HG03558 (cell line): ENCODE measurements around the gene TMEM114.
"Not testable (repeated sequence)": the region's sequence is repeated elsewhere in the genome, so short reads cannot be mapped to it uniquely, and the experiment has no call there.

Source experiments
- ATAC-seq: cut with Tn5 transposase; IDR thresholded peaks from one replicate; pipeline ENCODE4 v1.9.1; 2021; ENCODE audit warnings: moderate number of reproducible peaks; ENCODE audit not compliant: unreplicated experiment; ENCODE audit errors: extremely low read depth

Gene TMEM114

DNA sequence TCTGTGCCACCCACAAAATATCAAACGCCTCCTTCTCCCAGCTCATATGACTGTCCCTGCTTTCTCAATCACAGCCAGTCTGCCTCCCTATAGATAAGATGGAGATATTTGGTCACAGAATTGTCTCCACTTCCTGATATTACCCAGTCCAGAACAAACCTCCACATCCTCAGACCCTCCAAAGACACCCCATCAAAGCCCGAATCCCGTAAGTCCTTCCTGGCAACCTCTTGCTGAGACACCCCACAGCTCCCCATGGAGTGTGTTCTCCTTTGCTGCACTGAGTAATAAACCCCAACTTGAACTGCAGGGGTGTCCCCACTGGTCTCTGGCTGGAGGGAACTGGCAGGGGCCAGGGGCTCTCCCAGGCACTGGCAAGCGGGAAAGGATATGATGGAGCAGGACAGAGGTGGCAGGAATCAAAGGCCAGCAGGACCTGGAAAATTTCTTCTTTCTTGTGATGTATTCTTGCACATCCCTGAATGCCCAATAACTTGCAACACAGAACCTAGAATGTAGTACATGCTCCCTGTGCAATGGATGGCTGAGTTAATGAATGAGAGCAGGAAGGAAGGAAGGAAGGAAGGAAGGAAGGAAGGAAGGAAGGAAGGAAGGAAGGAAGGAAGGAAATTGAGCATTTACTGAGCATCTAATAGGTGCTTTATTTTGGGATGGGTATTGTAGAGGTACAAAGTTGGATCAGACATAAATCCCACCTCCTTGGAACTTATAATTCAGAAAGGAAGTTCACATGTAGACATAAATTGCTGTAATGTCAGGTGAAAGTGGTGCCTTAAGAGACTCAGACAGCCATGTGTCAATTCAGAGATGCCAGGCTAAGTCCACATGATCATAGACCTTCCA lies 13.9 kb downstream of the TMEM114 start:
- no peak for ATAC-seq

- no peak for ATAC-seq
These were observed 14.9 kb downstream of the TMEM114 start for GRCh38 chr16:8575399-8575798.

- ATAC-seq: no peak
These were observed 17.2 kb downstream of the TMEM114 start for GRCh38 chr16:8572919-8573724.

DNA sequence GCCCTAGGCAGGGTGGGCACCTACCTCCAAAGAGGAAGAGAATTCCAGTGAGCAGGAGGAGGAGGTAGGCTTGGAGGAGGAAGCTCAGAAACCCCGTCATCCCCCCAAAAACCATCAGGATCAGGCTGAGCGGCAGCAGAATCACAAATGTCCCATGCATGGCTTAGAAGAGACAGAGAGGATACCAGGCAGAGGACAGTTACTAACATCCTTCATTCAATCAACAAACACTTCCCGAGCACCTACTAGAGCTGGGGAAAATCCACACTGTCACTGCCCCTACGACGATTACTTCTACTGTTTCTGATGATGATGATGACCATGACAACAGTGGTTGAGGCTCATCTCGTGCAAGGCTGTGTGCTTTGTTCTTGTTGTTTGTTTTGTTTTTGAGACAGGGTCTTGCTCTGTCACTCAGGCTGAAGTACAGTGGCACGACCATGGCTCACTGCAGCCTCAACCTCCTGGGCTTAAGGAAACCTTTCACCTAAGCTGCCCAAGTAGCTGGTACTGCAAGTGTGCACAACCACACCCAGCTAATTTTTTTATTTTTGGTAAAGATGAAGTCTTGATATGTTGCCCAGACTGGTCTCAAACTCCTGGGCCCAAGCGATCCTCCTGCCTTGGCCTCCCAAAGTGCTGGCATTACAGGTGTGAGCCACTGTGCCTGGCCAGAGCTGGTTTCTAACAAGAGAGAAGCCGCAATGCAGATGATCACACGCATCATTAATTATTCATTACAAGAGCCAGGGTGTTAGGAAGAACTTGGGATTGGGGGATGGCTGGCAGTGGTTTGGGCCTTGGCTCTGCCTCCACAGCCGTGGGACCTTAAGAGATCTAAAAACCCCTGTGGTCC lies 18.0 kb downstream of the TMEM114 start:
- no peak for ATAC-seq

GRCh38 chr16:8571061-8571596 lies 19.2 kb downstream of the TMEM114 start:
- ATAC-seq: no peak

DNA sequence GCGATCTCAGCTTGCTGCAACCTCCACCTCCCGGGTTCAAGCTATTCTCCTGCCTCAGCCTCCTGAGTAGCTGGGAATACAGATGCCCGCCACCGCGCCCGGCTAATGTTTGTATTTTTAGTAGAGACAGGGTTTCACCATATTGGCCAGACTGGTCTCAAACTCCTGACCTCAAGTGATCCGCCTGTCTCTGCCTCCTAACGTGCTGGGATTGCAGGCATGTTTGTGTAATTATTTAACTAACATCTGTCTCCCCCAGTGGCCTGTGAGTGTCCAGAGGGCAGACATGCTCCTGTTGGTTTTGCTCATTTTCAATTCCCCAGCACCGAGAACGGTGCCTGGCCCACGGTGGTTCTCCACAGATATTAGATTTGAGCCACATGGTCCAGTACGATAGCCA lies 19.9 kb downstream of the TMEM114 start:
- ATAC-seq: not testable (repeated sequence)

DNA sequence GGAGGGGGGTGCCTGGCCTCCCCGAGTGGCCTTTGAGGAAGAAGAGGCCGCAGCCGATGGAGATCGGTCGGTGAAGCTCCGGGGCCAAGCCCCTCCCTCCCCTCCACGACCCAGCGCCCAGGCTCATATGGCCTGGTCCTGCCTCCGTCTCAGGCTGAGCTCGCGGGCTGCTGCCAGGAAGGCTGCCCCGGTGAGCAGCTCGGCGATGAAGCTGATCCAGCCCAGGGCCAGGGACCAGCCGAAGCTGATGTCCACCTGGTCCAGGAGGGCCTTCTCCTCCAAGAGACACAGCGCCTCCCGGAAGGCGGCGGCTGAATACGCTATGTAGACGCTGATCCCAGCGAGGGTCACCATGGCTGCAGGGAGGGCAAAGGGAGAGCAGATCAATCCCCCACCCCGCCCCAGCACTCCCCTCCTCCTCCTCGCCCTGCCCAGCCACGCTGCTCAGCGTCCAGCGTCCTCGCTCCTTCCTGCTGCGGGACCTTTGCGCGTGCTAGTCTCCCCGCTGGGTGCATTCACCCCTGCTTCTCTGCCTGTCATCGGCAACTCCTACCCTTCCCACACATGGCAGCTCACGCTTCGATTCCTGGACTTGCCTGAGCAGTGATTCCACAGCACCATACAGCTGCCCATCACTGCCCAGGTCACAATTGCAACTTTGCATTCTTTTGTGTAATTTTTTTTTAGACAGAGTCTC lies 20.5 kb downstream of the TMEM114 start:
- no peak for ATAC-seq

GRCh38 chr16:8568231-8568617 lies 22.1 kb downstream of the TMEM114 start:
- no peak for ATAC-seq

- peak; percentile 86 for ATAC-seq
These were observed 22.7 kb downstream of the TMEM114 start for GRCh38 chr16:8567355-8568230.

DNA sequence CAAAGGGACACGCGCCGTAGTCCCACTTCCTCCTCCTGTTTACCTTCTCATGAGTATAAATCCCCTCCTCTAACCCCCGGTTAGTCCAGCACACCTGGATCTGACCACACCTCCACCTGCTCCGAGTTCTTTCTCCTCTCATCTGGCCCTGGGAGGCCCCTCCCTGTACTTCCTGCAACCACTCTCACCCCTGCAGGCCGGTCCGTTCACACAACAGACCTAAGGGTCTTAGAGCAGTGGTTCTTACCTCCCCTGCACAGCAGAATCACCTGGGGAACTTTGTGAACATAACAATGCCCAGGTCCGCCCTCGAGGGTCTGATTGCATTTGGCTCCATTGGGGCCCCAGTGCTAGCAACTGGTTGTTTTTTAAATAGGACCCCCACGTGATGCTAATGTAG lies 24.8 kb downstream of the TMEM114 start:
- no peak for ATAC-seq

- ATAC-seq: no peak
These were observed 25.4 kb downstream of the TMEM114 start for GRCh38 chr16:8564934-8565345.

DNA sequence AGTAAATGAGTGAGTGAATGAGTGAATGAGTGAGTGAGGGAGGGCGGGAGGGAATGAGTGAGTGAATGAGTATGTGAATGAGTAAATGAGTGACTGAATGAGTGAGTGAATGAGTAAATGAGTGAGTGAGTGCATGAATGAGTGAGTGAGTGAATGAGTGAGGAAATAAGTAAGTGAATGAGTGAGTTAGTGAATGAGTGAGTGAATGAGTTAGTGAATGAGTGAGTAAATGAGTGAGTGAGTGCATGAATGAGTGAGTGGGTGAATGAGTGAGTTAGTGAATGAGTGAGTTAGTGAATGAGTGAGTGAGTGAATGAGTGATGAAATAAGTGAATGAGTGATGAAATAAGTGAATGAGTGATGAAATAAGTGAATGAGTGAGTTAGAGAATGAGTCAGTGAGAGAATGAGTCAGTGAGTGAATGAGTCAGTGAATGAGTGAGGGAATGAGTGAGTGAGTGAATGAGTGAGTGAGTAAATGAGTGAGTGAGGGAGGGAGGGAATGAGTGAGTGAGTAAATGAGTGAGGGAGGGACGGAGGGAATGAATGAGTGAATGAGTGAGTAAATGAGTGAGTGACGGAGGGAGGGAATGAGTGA lies 26.3 kb downstream of the TMEM114 start:
- not testable (repeated sequence) for ATAC-seq

DNA sequence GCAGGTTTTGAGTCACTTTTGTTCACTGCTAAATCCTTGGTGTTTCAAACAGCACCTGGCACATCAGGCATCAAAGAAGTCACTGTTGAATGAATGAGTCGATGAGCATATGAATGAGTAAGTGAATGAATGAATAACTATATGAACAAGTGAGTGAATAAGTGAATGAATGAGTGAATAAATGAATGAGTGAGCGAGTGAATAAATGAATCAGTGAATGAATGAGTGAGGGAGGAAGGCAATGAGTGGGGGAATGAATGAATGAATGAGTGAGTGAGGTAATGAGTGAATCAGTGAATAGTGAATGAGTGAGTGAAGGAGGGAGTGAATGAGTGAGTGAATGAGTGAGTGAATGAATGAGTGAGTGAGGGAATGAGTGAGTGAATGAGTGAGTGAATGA lies 28.8 kb downstream of the TMEM114 start:
- no peak for ATAC-seq

DNA sequence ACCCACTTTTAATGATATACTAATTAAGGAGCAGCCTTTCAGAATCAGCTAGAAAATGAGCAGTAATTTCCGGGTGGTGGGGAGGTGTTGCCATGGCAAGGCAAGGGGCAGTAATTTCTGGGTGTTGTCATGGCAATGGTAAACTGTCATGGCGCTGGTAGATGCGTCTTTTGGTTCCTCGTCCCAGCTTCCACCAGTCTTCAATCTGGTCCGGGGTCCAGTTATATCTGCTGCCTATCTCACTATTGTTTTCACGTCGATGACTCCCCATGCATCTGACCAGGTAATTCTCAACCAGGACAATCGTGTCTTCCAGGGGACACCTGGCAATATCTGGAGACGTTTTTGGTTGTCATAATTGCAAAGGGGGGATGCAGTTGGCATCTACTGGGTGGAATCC lies 34.9 kb downstream of the TMEM114 start:
- no peak for ATAC-seq

GRCh38 chr16:8554881-8555280 lies 35.4 kb downstream of the TMEM114 start:
- no peak for ATAC-seq

GRCh38 chr16:8554022-8554421 lies 36.3 kb downstream of the TMEM114 start:
- ATAC-seq: no peak

DNA sequence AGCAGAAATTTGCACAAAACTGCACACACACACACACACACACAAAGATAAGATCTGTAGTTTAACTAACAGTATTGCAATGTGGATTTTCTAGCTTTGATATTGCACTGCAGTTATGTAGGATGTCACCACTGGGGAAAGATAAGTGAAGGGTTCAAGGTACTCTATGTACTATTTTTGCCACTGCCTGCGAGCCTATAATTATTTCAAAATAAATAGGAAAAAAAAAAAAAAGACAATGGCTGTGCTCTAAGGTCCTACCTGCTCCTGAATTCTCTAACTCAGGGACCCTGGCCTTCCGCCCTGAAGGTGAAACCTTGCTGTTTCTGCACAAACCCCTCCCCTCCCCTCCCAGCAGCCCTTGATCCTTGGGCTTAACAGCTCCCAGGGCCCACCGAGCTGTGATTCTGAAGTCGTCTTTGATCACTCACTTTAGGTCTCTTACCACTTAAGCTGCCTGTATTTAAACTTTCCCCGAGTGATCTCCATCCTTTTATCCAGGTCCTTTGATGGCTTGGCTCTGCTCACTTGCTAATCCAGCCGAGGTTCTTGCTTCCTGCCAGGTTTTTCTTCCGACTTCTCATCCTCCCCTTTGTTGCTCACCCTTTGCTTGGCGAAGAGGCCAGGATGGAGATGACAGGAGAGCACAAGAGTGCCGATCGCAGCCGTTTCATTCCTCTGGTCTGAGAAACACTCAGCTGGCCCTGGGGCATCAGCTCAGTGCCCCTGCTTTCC lies 37.7 kb downstream of the TMEM114 start:
- ATAC-seq: no peak
